A549 (cell line): ENCODE measurements around the gene ANO8. TPM values are rescaled to one million over a fixed set of nuclear protein-coding genes. Genes with fewer than 3 reads are reported as not detected.

Source experiments
- ATAC-seq, 2 experiments: fragments of 200-7000 bp in 1 of 2; fragments of >200 bp in 1 of 2; cut with Nextera tagmentation in 1 of 2; cut with Tn5 transposase in 1 of 2; 3 replicates each; pipeline versions ENCODE4 v1.8.0 to v1.9.1; 2018 to 2020; ENCODE audit warnings: mild to moderate bottlenecking in 1 of 2, moderate library complexity in 1 of 2
- CTCF ChIA-PET: fragments of 300-600 bp; sonication (Branson Sonifier 250); formaldehyde crosslinking; extraction: SDS; loops from one replicate; lab custom pipeline; 2021; ENCODE audit warnings: antibody characterized with exemption, inconsistent platforms; lab: Yijun Ruan, JAX
- POLR2A ChIA-PET: fragments of 350-600 bp; formaldehyde crosslinking; extraction: SDS; loops from one replicate; lab custom pipeline; 2021; ENCODE audit warnings: antibody characterized with exemption, inconsistent platforms; lab: Yijun Ruan, JAX
- DNase-seq, 2 experiments: peaks; one replicate each; pipeline versions ENCODE4 v3.0.0 to v3.0.0-alpha.2; 2011 to 2016; ENCODE audit warnings: low read depth in 1 of 2, low spot score in 1 of 2
- FAIRE-seq: peaks from 2 replicates; lab custom pipeline; 2011; peaks lifted over from hg19 to GRCh38; lab: Jason Lieb, UNC
- H3K27ac ChIP-seq, 2 experiments: fragments of >200 bp; sonication (Bioruptor Twin); formaldehyde crosslinking; 3 replicates each; pipeline ENCODE4 v1.5.1; 2016 to 2017
- H3K4me1 ChIP-seq: fragments of >200 bp; sonication (Bioruptor Twin); formaldehyde crosslinking; 3 replicates; pipeline ENCODE4 v1.6.1; 2016
- H3K4me2 ChIP-seq: fragments of >200 bp; sonication (Bioruptor Twin); formaldehyde crosslinking; 3 replicates; pipeline ENCODE4 v1.6.1; 2016
- H3K4me3 ChIP-seq: fragments of >200 bp; sonication (Bioruptor Twin); formaldehyde crosslinking; 3 replicates; pipeline ENCODE4 v1.5.1; 2016
- H3K9me3 ChIP-seq: fragments of >200 bp; sonication (Bioruptor Twin); formaldehyde crosslinking; 3 replicates; pipeline ENCODE4 v1.6.1; 2016
- BHLHE40 ChIP-seq: IDR thresholded peaks from 2 replicates; pipeline ENCODE4 v1.6.1; 2012; ENCODE audit warnings: low read depth, low read length, inconsistent platforms
- CBX2 ChIP-seq: fragments of 200-600 bp; sonication (generic); IDR thresholded peaks from 2 replicates; pipeline ENCODE4 v1.6.1; 2016; ENCODE audit warnings: low read depth, mild to moderate bottlenecking, borderline replicate concordance
- CBX8 ChIP-seq: fragments of 200-600 bp; sonication (generic); IDR thresholded peaks from 2 replicates; pipeline ENCODE4 v1.6.1; 2016
- CHD4 ChIP-seq: fragments of 200-600 bp; sonication (generic); IDR thresholded peaks from 2 replicates; pipeline ENCODE4 v1.6.1; 2016; ENCODE audit warnings: antibody characterized with exemption, mild to moderate bottlenecking, borderline replicate concordance
- EHF ChIP-seq: fragments of 250-450 bp; sonication (Bioruptor Pico); IDR thresholded peaks from 2 replicates; pipeline ENCODE4 v1.5.0; 2020; ENCODE audit warnings: mild to moderate bottlenecking
- ELK1 ChIP-seq: fragments of 150-350 bp; IDR thresholded peaks from 2 replicates; pipeline ENCODE4 v1.6.1; 2014; ENCODE audit warnings: low read depth, mild to moderate bottlenecking, low read length
- ESRRA ChIP-seq: fragments of 150-350 bp; IDR thresholded peaks from 2 replicates; pipeline ENCODE4 v1.6.1; 2014; ENCODE audit warnings: mild to moderate bottlenecking, low read length, borderline replicate concordance
- FOXS1 ChIP-seq: fragments of 250-450 bp; sonication (Bioruptor Pico); IDR thresholded peaks from 2 replicates; pipeline ENCODE4 v1.5.0; 2020; ENCODE audit warnings: mild to moderate bottlenecking, moderate library complexity
- GATA3 ChIP-seq: IDR thresholded peaks from 2 replicates; pipeline ENCODE4 v1.6.1; 2012; ENCODE audit warnings: borderline replicate concordance
- HES2 ChIP-seq: fragments of >200 bp; sonication (Bioruptor Twin); formaldehyde crosslinking; IDR thresholded peaks from 2 replicates; pipeline ENCODE4 v1.6.1; 2016
- HOXA7 ChIP-seq: fragments of 250-450 bp; sonication (Bioruptor Pico); IDR thresholded peaks from 2 replicates; pipeline ENCODE4 v1.5.0; 2020; ENCODE audit warnings: mild to moderate bottlenecking, moderate library complexity
- HOXB13 ChIP-seq: fragments of 250-450 bp; sonication (Bioruptor Pico); IDR thresholded peaks from 2 replicates; pipeline ENCODE4 v1.5.0; 2020; ENCODE audit warnings: low read depth, mild to moderate bottlenecking, moderate library complexity
- KDM5A ChIP-seq: fragments of 200-600 bp; sonication (generic); IDR thresholded peaks from 2 replicates; pipeline ENCODE4 v1.6.1; 2016; ENCODE audit warnings: antibody characterized with exemption, mild to moderate bottlenecking
- MAFK ChIP-seq: fragments of 450-650 bp; IDR thresholded peaks from 2 replicates; pipeline ENCODE4 v1.6.1; 2014; ENCODE audit not compliant: partially characterized antibody
- NR3C1 ChIP-seq: fragments of >200 bp; sonication (Bioruptor Twin); formaldehyde crosslinking; IDR thresholded peaks from 3 replicates; pipeline ENCODE4 v1.6.1; 2017
- PBX3 ChIP-seq: IDR thresholded peaks from 2 replicates; pipeline ENCODE4 v1.6.1; 2012
- RARB ChIP-seq: fragments of 250-450 bp; sonication (Bioruptor Pico); IDR thresholded peaks from 2 replicates; pipeline ENCODE4 v1.8.0; 2021; ENCODE audit warnings: mild to moderate bottlenecking, moderate library complexity
- REST ChIP-seq: fragments of 200-600 bp; sonication (generic); IDR thresholded peaks from 2 replicates; pipeline ENCODE4 v1.6.1; 2016; ENCODE audit warnings: antibody characterized with exemption, mild to moderate bottlenecking, moderate library complexity
- RNF2 ChIP-seq: fragments of 200-600 bp; sonication (generic); IDR thresholded peaks from 2 replicates; pipeline ENCODE4 v1.6.1; 2016; ENCODE audit warnings: low read depth, mild to moderate bottlenecking, antibody characterized with exemption, moderate library complexity, borderline replicate concordance
- ZC3H11A ChIP-seq: fragments of 450-650 bp; IDR thresholded peaks from 2 replicates; pipeline ENCODE4 v1.6.1; 2014; ENCODE audit warnings: antibody characterized with exemption, mild to moderate bottlenecking
- ZFP36 ChIP-seq: fragments of 450-650 bp; IDR thresholded peaks from 2 replicates; pipeline ENCODE4 v1.6.1; 2014; ENCODE audit warnings: borderline replicate concordance; ENCODE audit not compliant: partially characterized antibody
- ZNF302 ChIP-seq: fragments of 250-450 bp; sonication (Bioruptor Pico); IDR thresholded peaks from 2 replicates; pipeline ENCODE4 v1.9.0; 2021; ENCODE audit warnings: inconsistent platforms, mild to moderate bottlenecking, moderate library complexity
- ZSCAN20 ChIP-seq: fragments of 250-450 bp; sonication (Bioruptor Pico); IDR thresholded peaks from 2 replicates; pipeline ENCODE4 v1.8.0; 2022; ENCODE audit warnings: mild to moderate bottlenecking, moderate library complexity
- WGBS: methylation state at CpG from one replicate; pipeline ENCODE4 v1.1.6; 2017; ENCODE audit errors: missing lambda C conversion rate; 5-methylcytosine and 5-hydroxymethylcytosine counted together
- polyA plus RNA-seq, 4 experiments: library from polyadenylated mRNA; depleted of rRNA in 3 of 4; stranded (reverse); fragments of >200 nt; fragmentation: RNase III in 1 of 4; extraction: RNeasy Plus Mini Kit Qiagen cat#74134 plus additional on column Dnase treatment in 1 of 4; gene quantifications; 2 replicates in 3 of 4; 3 replicates in 1 of 4; pipeline ENCODE4 v1.2.3, GENCODE V29; 2011 to 2017

ANO8 gene
- polyA plus RNA-seq, 2 of the 4 experiments (the other 2 are of a cell fraction), result 2.2 to 5.5 TPM

- TF ChIP-seq REST (no peak), RNF2 (no peak), ESRRA (no peak), HES2 (no peak), KDM5A (no peak), GATA3 (no peak)
Observed at GRCh38 chr19:17286263-17286662, 48.4 kb downstream of the ANO8 start (continued).

- FAIRE-seq, result no peak
- no peaks in the 10 kb centered on the region for H3K4me1 ChIP-seq
- no peak overlapping the region for H3K4me3 ChIP-seq
- POLR2A ChIA-PET, result no interaction called here
- no peaks in the 10 kb centered on the region for H3K9me3 ChIP-seq
- no peak for TF ChIP-seq ESRRA
- TF ChIP-seq CHD4, result no peak
- no peak for TF ChIP-seq GATA3
- TF ChIP-seq HOXB13, result no peak
- no peak for TF ChIP-seq RNF2
- no peak for DNase-seq
- WGBS, result 79% methylated on average over 17 of the region's 18 CpGs
- H3K27ac ChIP-seq, result no peak overlapping the region
- H3K4me2 ChIP-seq, result no peak overlapping the region
- ATAC-seq, result no peak
- CTCF ChIA-PET, result interaction anchor here (0.7 to 5.1 kb wide), 5 partner anchors 9 to 80 kb away, joined by 3 to 77 read pairs (median 3); partner anchors contain the start of gene USHBP1
Observed at GRCh38 chr19:17285415-17286135, 49.1 kb downstream of the ANO8 start.

GRCh38 chr19:17283504-17283996 is 51.1 kb downstream of the ANO8 start:
- ChIA-PET CTCF (interaction anchor here (0.6 to 5.1 kb wide), 24 partner anchors 9 to 622 kb away, joined by 3 to 77 read pairs (median 4); partner anchors contain the start of genes OCEL1, TMEM38A and USHBP1), POLR2A (no interaction called here)
- no peak overlapping the region for H3K4me3 ChIP-seq
- no peak for FAIRE-seq
- no peak for ATAC-seq
- no peak overlapping the region for H3K27ac ChIP-seq
- 63% methylated on average over 4 of the region's 7 CpGs for WGBS
- H3K4me2 ChIP-seq, result no peak overlapping the region
- no peak for DNase-seq
- no peaks in the 10 kb centered on the region for H3K9me3 ChIP-seq
- H3K4me1 ChIP-seq, result no peaks in the 10 kb centered on the region
- TF ChIP-seq CBX8 (no peak), PBX3 (no peak), ZC3H11A (no peak), ZFP36 (no peak), RARB (CRISPR knock-in tag) (no peak), MAFK (no peak), EHF (no peak), BHLHE40 (no peak), HES2 (no peak), CBX2 (no peak), ZNF302 (no peak), FOXS1 (no peak), ELK1 (no peak), REST (no peak), NR3C1 (no peak), HOXA7 (CRISPR knock-in tag) (no peak), CHD4 (no peak), ZSCAN20 (CRISPR knock-in tag) (no peak)
